GM12878 (cell line): ENCODE results near the gene C15orf62. TPM values are rescaled to one million over a fixed set of nuclear protein-coding genes. Genes with fewer than 3 reads are reported as not detected.

Experiments used
- ASH2L ChIP-seq: fragments of 300-600, 200-600 bp; sonication (generic); IDR thresholded peaks from 2 replicates; pipeline ENCODE4 v1.6.1; 2017; ENCODE audit warnings: low read depth, mild to moderate bottlenecking, borderline replicate concordance
- BACH1 ChIP-seq: fragments of 450-650 bp; IDR thresholded peaks from 2 replicates; pipeline ENCODE4 v1.6.1; 2017; ENCODE audit warnings: mild to moderate bottlenecking, borderline replicate concordance
- BCL11A ChIP-seq: IDR thresholded peaks from 2 replicates; pipeline ENCODE4 v1.6.1; 2011; ENCODE audit warnings: low read depth, low read length
- BMI1 ChIP-seq: fragments of 450-650 bp; IDR thresholded peaks from 2 replicates; pipeline ENCODE4 v1.6.1; 2016; ENCODE audit warnings: mild to moderate bottlenecking, moderate library complexity, borderline replicate concordance
- CBX5 ChIP-seq: sonication (generic); IDR thresholded peaks from 2 replicates; pipeline ENCODE4 v1.6.1; 2016; ENCODE audit warnings: low read depth, moderate library complexity, mild to moderate bottlenecking, inconsistent platforms
- CREB1 ChIP-seq: IDR thresholded peaks from 2 replicates; pipeline ENCODE4 v1.6.1; 2012; ENCODE audit warnings: low read depth, mild to moderate bottlenecking, inconsistent platforms
- CREM ChIP-seq: IDR thresholded peaks from 2 replicates; pipeline ENCODE4 v1.6.1; 2014; ENCODE audit warnings: antibody characterized with exemption, low read depth
- EZH2 ChIP-seq: IDR thresholded peaks from 2 replicates; pipeline ENCODE4 v1.6.1; 2012; ENCODE audit warnings: low read depth, mild to moderate bottlenecking, control low read depth, inconsistent platforms, low read length, borderline replicate concordance; ENCODE audit not compliant: control insufficient read depth
- KAT2A ChIP-seq: conservative IDR thresholded peaks from 2 replicates; pipeline ENCODE4 v1.6.1; 2011; ENCODE audit warnings: low read depth, low read length; ENCODE audit not compliant: control insufficient read depth
- MAX ChIP-seq: IDR thresholded peaks from 2 replicates; pipeline ENCODE4 v1.6.1; 2012; ENCODE audit warnings: low read depth, low read length, improper control_type of control experiment
- RELA ChIP-seq: fragments of 450-650 bp; IDR thresholded peaks from 2 replicates; pipeline ENCODE4 v1.8.0; 2014; ENCODE audit warnings: borderline replicate concordance; ENCODE audit not compliant: partially characterized antibody
- SMARCA5 ChIP-seq: fragments of 450-650 bp; IDR thresholded peaks from 2 replicates; pipeline ENCODE4 v1.6.1; 2017; ENCODE audit warnings: mild to moderate bottlenecking
- SP1 ChIP-seq: IDR thresholded peaks from one replicate; pipeline ENCODE4 v1.6.1; 2011; ENCODE audit warnings: low read depth, low read length
- TCF3 ChIP-seq: IDR thresholded peaks from 2 replicates; pipeline ENCODE4 v1.6.1; 2012; ENCODE audit warnings: low read depth, mild to moderate bottlenecking, low read length, borderline replicate concordance; ENCODE audit not compliant: insufficient read depth
- WRNIP1 ChIP-seq: IDR thresholded peaks from 2 replicates; pipeline ENCODE4 v1.6.1; 2011; ENCODE audit warnings: low read depth, low read length, improper control_type of control experiment, borderline replicate concordance
- ZBED1 ChIP-seq: IDR thresholded peaks from 2 replicates; pipeline ENCODE4 v1.6.1; 2016; ENCODE audit warnings: borderline replicate concordance
- ZNF207 ChIP-seq: fragments of 450-650 bp; IDR thresholded peaks from 2 replicates; pipeline ENCODE4 v1.6.1; 2014; ENCODE audit warnings: antibody characterized with exemption, mild to moderate bottlenecking, borderline replicate concordance
- ZNF384 ChIP-seq: IDR thresholded peaks from 2 replicates; pipeline ENCODE4 v1.6.1; 2012; ENCODE audit warnings: low read depth, mild to moderate bottlenecking, low read length, improper control_type of control experiment, borderline replicate concordance
- ZZZ3 ChIP-seq: IDR thresholded peaks from 2 replicates; pipeline ENCODE4 v1.6.1; 2011; ENCODE audit warnings: low read depth; ENCODE audit not compliant: control insufficient read depth, insufficient read length
- polyA plus RNA-seq, 11 experiments: library from polyadenylated mRNA; depleted of rRNA in 4 of 11; unstranded in 6 of 11; stranded (reverse) in 5 of 11; fragments of >200 nt; fragmentation: Nextera tagmentation in 4 of 11; fragmentation: Illumina TruSeq in 1 of 11; extraction: Ambion mirVana in 4 of 11; extraction: Trizol in 1 of 11; gene quantifications; 1 replicate in 1 of 11; 2 replicates in 10 of 11; pipeline versions ENCODE4 v1.2.1 to v1.2.3, GENCODE V29; 2011 to 2016; ENCODE audit warnings: inconsistent platforms in 2 of 11, missing spikeins in 2 of 11, low read depth in 1 of 11
- total RNA-seq, 4 experiments: library from RNA; depleted of rRNA in 3 of 4; stranded (reverse); fragments of >200 nt in 3 of 4; fragmentation: Illumina TruSeq in 1 of 4; extraction: Trizol in 1 of 4; gene quantifications; 2 replicates each; pipeline versions ENCODE4 v1.2.1 to v1.2.3, GENCODE V29; 2013 to 2021
- TF ChIP-seq, protein P1 (sequence below): IDR thresholded peaks from 2 replicates; pipeline ENCODE4 v1.6.1; 2011; ENCODE audit warnings: borderline replicate concordance, low read depth, mild to moderate bottlenecking, moderate library complexity, low read length; ENCODE audit not compliant: insufficient read depth, poor library complexity, severe bottlenecking
- TF ChIP-seq, protein P2 (sequence below): fragments of 450-650 bp; conservative IDR thresholded peaks from 2 replicates; pipeline ENCODE4 v1.6.1; 2017; ENCODE audit warnings: mild to moderate bottlenecking, moderate library complexity
- TF ChIP-seq, protein P3 (sequence below): fragments of 450-650 bp; IDR thresholded peaks from 2 replicates; pipeline ENCODE4 v1.6.1; 2017; ENCODE audit warnings: low read depth, mild to moderate bottlenecking, moderate library complexity
- TF ChIP-seq, protein P4 (sequence below): fragments of 450-650 bp; IDR thresholded peaks from 2 replicates; pipeline ENCODE4 v1.6.1; 2017; ENCODE audit warnings: borderline replicate concordance

The C15orf62 gene
- total and polyA plus RNA-seq, 10 of the 15 experiments (the other 5 are each of a cell fraction or from before 2014, with no cell fraction given): 0.06 to 0.68 (median 0.40) TPM; not detected in 1

DNA sequence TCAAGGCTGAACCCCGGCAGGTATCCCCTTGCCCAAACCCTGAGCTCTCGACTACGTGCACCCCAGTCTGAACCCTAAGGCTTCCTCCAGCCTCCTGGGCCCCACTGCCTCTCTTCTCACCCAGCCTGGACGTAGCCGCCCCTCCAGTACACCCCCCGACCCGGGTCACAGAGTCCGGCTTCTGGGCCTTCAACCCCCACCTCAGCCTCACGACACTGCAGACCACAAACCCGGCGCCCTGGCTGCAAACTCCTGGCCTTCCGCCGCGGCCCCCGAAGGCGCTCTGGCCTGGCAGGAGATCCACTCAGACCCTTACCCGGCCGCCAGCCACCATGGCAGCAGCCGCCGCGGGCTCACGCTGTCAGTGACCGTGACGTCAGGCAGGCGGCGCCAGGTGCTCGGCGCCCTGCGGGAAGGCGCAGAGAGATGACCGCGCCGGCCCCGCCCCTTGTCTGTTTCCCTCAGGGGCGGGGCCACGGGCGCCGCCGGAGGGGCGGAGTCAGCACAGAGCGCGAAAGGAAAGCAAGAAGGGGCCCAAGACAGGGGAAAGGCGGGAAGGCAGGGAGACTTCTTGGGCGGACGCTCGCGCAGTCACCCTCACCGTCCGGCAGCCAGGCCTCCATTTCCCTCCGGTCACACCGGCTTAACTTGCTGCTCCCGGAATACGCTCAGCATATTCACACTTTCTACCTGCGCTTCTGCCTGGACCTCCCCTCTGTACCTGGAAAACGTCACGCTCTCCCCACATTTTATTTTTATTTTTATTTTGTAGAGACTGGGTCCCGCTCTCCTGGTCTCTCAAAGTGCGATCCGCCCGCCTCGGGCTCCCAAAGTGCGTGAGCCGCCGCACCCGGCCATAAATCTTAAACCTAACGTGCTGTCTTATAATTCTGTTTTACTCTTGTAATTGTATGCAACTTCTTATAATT lies 14.6 kb upstream of the C15orf62 start, which contains the start of gene RMDN3 (continued):
- no peak for TF ChIP-seq CBX5
- TF ChIP-seq SMARCA5: no peak
- no peak for TF ChIP-seq ZBED1
- no peak for TF ChIP-seq ASH2L
- TF ChIP-seq EZH2: no peak
- TF ChIP-seq KAT2A: no peak
- peak; percentile 100 for TF ChIP-seq CREB1
- peak; percentile 94 for TF ChIP-seq ZNF207
- TF ChIP-seq SP1: peak; percentile 87
- TF ChIP-seq MAX: no peak; the same call in 1 of the 2 replicates
- TF ChIP-seq WRNIP1: no peak
- no peak for TF ChIP-seq RELA
- 0 out of 2 replicates have a peak, but pooled peaks have one; percentile 36 for TF ChIP-seq BACH1
- TF ChIP-seq, protein P1, sequence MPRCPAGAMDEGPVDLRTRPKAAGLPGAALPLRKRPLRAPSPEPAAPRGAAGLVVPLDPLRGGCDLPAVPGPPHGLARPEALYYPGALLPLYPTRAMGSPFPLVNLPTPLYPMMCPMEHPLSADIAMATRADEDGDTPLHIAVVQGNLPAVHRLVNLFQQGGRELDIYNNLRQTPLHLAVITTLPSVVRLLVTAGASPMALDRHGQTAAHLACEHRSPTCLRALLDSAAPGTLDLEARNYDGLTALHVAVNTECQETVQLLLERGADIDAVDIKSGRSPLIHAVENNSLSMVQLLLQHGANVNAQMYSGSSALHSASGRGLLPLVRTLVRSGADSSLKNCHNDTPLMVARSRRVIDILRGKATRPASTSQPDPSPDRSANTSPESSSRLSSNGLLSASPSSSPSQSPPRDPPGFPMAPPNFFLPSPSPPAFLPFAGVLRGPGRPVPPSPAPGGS: no peak
- TF ChIP-seq BMI1: no peak
- no peak for TF ChIP-seq ZZZ3
- no peak for TF ChIP-seq ZNF384
- TF ChIP-seq, protein P2, sequence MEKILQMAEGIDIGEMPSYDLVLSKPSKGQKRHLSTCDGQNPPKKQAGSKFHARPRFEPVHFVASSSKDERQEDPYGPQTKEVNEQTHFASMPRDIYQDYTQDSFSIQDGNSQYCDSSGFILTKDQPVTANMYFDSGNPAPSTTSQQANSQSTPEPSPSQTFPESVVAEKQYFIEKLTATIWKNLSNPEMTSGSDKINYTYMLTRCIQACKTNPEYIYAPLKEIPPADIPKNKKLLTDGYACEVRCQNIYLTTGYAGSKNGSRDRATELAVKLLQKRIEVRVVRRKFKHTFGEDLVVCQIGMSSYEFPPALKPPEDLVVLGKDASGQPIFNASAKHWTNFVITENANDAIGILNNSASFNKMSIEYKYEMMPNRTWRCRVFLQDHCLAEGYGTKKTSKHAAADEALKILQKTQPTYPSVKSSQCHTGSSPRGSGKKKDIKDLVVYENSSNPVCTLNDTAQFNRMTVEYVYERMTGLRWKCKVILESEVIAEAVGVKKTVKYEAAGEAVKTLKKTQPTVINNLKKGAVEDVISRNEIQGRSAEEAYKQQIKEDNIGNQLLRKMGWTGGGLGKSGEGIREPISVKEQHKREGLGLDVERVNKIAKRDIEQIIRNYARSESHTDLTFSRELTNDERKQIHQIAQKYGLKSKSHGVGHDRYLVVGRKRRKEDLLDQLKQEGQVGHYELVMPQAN: peak; percentile 85
- no peak for TF ChIP-seq BCL11A
- TF ChIP-seq, protein P3, sequence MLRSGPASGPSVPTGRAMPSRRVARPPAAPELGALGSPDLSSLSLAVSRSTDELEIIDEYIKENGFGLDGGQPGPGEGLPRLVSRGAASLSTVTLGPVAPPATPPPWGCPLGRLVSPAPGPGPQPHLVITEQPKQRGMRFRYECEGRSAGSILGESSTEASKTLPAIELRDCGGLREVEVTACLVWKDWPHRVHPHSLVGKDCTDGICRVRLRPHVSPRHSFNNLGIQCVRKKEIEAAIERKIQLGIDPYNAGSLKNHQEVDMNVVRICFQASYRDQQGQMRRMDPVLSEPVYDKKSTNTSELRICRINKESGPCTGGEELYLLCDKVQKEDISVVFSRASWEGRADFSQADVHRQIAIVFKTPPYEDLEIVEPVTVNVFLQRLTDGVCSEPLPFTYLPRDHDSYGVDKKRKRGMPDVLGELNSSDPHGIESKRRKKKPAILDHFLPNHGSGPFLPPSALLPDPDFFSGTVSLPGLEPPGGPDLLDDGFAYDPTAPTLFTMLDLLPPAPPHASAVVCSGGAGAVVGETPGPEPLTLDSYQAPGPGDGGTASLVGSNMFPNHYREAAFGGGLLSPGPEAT: peak; percentile 83
- TF ChIP-seq, protein P4, sequence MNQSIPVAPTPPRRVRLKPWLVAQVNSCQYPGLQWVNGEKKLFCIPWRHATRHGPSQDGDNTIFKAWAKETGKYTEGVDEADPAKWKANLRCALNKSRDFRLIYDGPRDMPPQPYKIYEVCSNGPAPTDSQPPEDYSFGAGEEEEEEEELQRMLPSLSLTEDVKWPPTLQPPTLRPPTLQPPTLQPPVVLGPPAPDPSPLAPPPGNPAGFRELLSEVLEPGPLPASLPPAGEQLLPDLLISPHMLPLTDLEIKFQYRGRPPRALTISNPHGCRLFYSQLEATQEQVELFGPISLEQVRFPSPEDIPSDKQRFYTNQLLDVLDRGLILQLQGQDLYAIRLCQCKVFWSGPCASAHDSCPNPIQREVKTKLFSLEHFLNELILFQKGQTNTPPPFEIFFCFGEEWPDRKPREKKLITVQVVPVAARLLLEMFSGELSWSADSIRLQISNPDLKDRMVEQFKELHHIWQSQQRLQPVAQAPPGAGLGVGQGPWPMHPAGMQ: no peak
- peak; percentile 100 for TF ChIP-seq CREM
- TF ChIP-seq TCF3: peak; percentile 79; the same call in 1 of the 2 replicates
